Measurements from ENCODE around the gene SPOCK1.

Gene SPOCK1

GRCh38 chr5:137361280-137361679, 137.8 kb downstream of the SPOCK1 start:
- no peak overlapping the region for H3K4me3 ChIP-seq (replicated peaks in 1 of 2; ENCODE audit: low read depth in 2 of 2, low read length in 2 of 2)
- TF ChIP-seq, protein P1, sequence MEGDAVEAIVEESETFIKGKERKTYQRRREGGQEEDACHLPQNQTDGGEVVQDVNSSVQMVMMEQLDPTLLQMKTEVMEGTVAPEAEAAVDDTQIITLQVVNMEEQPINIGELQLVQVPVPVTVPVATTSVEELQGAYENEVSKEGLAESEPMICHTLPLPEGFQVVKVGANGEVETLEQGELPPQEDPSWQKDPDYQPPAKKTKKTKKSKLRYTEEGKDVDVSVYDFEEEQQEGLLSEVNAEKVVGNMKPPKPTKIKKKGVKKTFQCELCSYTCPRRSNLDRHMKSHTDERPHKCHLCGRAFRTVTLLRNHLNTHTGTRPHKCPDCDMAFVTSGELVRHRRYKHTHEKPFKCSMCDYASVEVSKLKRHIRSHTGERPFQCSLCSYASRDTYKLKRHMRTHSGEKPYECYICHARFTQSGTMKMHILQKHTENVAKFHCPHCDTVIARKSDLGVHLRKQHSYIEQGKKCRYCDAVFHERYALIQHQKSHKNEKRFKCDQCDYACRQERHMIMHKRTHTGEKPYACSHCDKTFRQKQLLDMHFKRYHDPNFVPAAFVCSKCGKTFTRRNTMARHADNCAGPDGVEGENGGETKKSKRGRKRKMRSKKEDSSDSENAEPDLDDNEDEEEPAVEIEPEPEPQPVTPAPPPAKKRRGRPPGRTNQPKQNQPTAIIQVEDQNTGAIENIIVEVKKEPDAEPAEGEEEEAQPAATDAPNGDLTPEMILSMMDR (IDR thresholded peaks at IDR 0.05; ENCODE audit: low read depth, low read length), result no peak

GRCh38 chr5:137360607-137361006, 138.5 kb downstream of the SPOCK1 start:
- TF ChIP-seq, protein P1 (IDR thresholded peaks at IDR 0.05; ENCODE audit: low read depth, low read length), result no peak
- H3K4me3 ChIP-seq (replicated peaks in 1 of 2; ENCODE audit: low read depth in 2 of 2, low read length in 2 of 2), result no peak overlapping the region
- peak; percentile 45 to 46 for DNase-seq (ENCODE audit: low read depth in 2 of 2)

More at GRCh38 chr5:137361280-137361679, 137.8 kb downstream of the SPOCK1 start:
- DNase-seq (ENCODE audit: low read depth in 2 of 2), result peak; percentile 49 to 59

DNA sequence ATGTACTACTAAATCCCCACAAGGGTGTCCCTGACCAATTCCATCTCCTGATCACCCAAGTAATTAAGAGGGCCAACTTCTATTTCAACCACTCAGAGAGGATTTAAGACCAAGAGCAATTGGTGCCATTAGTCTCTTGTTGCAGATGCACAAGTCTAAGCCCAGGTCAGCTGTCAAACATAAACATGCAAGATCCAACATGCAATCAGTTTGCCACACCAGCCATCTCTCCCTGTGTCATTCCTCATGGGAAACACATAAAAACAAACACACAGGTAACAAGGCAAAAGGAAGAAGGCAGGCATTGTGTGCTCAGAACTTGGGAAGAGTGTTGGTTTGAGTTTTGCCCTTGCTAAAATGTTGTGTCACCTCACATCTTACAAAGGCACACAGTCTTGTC, 139.2 kb downstream of the SPOCK1 start:
- DNase-seq (ENCODE audit: low read depth in 2 of 2), result no peak

DNA sequence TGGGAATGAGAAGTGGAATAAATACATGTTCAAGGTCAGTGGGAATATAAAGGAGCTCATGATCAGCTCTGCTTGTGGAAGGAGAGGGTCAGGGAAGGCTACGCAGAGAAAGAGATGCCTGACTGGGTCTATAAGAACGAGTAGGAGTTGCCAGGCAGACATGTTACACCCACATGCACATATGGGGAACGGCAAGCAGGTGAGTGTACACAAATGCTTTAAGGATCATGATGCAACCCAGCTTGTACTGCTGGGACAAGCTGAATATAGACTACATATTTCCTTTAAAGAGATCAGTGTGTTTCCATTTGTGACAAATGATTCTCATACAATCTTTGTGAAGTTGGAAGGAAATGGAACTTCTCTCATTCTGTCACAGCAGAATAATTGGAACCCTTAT, 141.7 kb downstream of the SPOCK1 start:
- H3K4me3 ChIP-seq (replicated peaks in 1 of 2; ENCODE audit: low read depth in 2 of 2, low read length in 2 of 2), result no peak overlapping the region
- DNase-seq (ENCODE audit: low read depth in 2 of 2), result no peak
- TF ChIP-seq, protein P1 (IDR thresholded peaks at IDR 0.05; ENCODE audit: low read depth, low read length), result no peak

More for the DNA sequence above, 139.2 kb downstream of the SPOCK1 start:
- TF ChIP-seq, protein P1 (IDR thresholded peaks at IDR 0.05; ENCODE audit: low read depth, low read length), result no peak
- H3K4me3 ChIP-seq (replicated peaks in 1 of 2; ENCODE audit: low read depth in 2 of 2, low read length in 2 of 2), result no peak overlapping the region

GRCh38 chr5:137356127-137356526, 143.0 kb downstream of the SPOCK1 start:
- no peak for DNase-seq (ENCODE audit: low read depth in 2 of 2)
- TF ChIP-seq, protein P1 (IDR thresholded peaks at IDR 0.05; ENCODE audit: low read depth, low read length), result no peak
- no peak overlapping the region for H3K4me3 ChIP-seq (replicated peaks in 1 of 2; ENCODE audit: low read depth in 2 of 2, low read length in 2 of 2)

- no peak for DNase-seq (ENCODE audit: low read depth in 2 of 2)
- TF ChIP-seq, protein P1 (IDR thresholded peaks at IDR 0.05; ENCODE audit: low read depth, low read length), result no peak
- no peak overlapping the region for H3K4me3 ChIP-seq (replicated peaks in 1 of 2; ENCODE audit: low read depth in 2 of 2, low read length in 2 of 2)
Observed at GRCh38 chr5:137355708-137356107, 143.4 kb downstream of the SPOCK1 start.

GRCh38 chr5:137352095-137352494, 147.0 kb downstream of the SPOCK1 start:
- no peak overlapping the region for H3K4me3 ChIP-seq (replicated peaks in 1 of 2; ENCODE audit: low read depth in 2 of 2, low read length in 2 of 2)
- no peak for DNase-seq (ENCODE audit: low read depth in 2 of 2)
- TF ChIP-seq, protein P1 (IDR thresholded peaks at IDR 0.05; ENCODE audit: low read depth, low read length), result no peak

All from cardiac fibroblast (primary cell).